GM12801 (cell line): ENCODE data around the gene ZNF710.

Experiments used
- TF ChIP-seq, protein P1 (sequence below): IDR thresholded peaks from one replicate; pipeline ENCODE4 v1.5.1; 2011; ENCODE audit warnings: control low read depth; ENCODE audit not compliant: insufficient read length; ENCODE audit errors: extremely low read depth

ZNF710 gene

GRCh38 chr15:89971592-89971997 lies 29.5 kb upstream of the ZNF710 start:
- TF ChIP-seq, protein P1, sequence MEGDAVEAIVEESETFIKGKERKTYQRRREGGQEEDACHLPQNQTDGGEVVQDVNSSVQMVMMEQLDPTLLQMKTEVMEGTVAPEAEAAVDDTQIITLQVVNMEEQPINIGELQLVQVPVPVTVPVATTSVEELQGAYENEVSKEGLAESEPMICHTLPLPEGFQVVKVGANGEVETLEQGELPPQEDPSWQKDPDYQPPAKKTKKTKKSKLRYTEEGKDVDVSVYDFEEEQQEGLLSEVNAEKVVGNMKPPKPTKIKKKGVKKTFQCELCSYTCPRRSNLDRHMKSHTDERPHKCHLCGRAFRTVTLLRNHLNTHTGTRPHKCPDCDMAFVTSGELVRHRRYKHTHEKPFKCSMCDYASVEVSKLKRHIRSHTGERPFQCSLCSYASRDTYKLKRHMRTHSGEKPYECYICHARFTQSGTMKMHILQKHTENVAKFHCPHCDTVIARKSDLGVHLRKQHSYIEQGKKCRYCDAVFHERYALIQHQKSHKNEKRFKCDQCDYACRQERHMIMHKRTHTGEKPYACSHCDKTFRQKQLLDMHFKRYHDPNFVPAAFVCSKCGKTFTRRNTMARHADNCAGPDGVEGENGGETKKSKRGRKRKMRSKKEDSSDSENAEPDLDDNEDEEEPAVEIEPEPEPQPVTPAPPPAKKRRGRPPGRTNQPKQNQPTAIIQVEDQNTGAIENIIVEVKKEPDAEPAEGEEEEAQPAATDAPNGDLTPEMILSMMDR, result no peak

DNA sequence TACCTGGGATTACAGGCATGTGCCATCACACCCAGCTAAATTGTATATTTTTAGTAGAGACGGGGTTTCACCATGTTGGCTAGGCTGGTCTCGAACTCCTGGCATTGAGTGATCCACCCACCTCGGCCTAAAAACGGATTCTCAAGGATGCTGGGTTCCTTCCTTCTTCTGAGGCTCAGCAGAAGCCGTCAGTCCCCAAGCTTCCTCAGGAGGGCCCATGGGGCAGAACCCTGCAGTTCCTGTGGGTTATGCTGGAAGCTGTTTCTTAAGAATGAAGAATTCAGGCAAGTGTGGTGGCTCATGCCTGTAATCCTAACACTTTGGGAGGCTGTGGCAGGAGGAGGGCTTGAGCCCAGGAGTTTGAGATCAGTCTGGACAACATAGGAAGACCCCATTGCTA lies 29.0 kb upstream of the ZNF710 start:
- TF ChIP-seq, protein P1, result no peak

DNA sequence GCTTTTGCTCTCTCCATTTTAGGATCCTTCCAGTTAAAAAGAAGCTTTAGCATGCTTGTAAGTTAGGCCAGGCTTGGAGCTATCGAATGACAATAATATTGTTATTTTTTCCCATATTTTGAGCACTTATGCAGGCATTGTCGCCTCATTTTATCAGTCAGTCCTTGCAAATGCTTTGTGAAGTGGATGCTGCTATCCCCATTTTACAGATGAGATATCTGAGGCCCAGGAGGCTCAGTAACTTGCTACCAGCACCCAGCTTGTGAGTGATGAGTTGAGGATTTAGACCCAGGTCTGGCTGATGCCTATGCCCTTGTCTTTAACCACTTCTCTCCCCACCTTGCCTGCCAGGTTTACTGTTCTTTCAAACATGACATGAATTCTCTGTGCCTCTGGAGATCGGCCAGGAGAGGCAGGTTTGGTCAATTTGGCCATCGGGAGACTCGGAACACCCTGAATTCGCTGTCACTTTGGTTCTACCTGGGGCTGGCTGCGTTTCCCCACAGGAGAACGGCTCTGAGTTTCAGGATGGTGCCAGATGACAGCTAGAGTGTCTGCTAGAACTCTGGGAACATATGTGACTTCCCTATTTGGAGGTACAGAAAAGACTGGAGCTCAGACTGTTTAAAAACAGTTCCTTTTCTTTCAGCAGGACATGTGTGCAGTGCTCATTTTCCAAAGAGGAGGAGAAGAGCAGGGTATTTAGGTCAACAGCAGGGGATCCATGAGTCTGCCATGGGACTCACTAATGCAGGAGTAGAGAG lies 25.5 kb upstream of the ZNF710 start:
- TF ChIP-seq, protein P1, result no peak

DNA sequence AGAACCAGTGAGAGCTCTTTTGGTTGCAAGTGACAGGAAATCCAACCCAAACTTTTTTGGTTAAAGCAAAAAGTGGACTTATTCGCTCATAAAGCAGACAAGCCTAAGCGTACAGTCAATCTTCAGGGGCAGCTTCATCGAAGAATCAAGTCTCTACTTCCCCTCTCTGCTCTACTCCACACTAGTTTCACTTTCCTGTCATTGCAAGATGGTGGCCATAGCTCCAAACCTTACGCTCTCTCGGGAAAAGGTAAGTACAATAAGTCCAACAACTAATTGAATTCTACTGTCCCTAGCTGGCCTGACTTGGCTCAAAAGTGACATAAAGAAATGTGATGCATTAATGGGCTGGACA lies 24.9 kb upstream of the ZNF710 start:
- TF ChIP-seq, protein P1, result no peak

- TF ChIP-seq, protein P1, result no peak
Observed at GRCh38 chr15:89978914-89979313, 22.2 kb upstream of the ZNF710 start.

GRCh38 chr15:89980896-89981295 lies 20.2 kb upstream of the ZNF710 start:
- TF ChIP-seq, protein P1, result no peak

DNA sequence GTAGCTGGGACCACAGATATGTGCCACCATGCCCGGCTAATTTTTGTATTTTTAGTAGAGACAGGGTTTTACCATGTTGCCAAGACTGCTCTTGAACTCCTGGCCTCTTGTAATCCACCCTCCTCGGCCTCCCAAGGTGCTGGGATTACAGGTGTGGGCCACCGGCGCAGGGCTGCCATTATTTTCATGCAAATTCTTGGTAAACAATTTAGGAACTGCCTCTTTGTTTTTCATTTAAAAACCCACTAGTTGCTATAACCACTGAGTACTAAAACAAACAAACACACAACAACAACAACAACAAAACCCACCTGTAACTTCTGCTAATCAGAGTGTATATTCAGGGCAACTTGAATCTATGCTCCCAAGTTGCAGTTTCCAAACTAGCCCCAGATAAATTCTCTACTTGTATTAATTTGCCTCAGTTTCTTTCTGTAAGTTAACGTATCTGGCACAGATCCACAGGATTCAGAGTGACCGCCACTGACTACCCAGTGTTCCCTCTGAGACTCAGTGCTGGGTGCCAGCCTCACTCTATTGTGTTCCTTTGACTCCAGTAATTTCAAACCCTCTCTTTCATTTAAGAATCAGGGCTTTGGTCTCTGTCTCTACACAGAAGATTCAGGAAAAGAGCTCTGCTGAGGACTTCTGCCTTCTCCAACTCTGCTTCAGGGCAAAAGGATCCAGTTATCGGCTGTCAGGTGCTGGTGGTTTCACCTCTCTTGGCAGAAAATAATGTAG lies 18.6 kb upstream of the ZNF710 start:
- TF ChIP-seq, protein P1, result no peak
